ENCODE data around the gene LCN1.
"Not testable (repeated sequence)": the region's sequence is repeated elsewhere in the genome, so short reads cannot be mapped to it uniquely, and the experiment has no call there.

Gene LCN1

GRCh38 chr9:135546792-135547617 is 25.8 kb downstream of the LCN1 start:
- DNase-seq (ENCODE audit: low read depth, low spot score): not testable (repeated sequence)

- DNase-seq (ENCODE audit: low read depth, low spot score): no peak
Observed at GRCh38 chr9:135547756-135548736, 26.8 kb downstream of the LCN1 start.

- not testable (repeated sequence) for DNase-seq (ENCODE audit: low read depth, low spot score)
Observed at GRCh38 chr9:135549478-135550343, 28.5 kb downstream of the LCN1 start.

- no peak for DNase-seq (ENCODE audit: low read depth, low spot score)
Observed at GRCh38 chr9:135550344-135550918, 29.2 kb downstream of the LCN1 start.

GRCh38 chr9:135551031-135551430 is 29.8 kb downstream of the LCN1 start:
- no peak for DNase-seq (ENCODE audit: low read depth, low spot score)

GRCh38 chr9:135551456-135551855 is 30.2 kb downstream of the LCN1 start:
- no peak for DNase-seq (ENCODE audit: low read depth, low spot score)

GRCh38 chr9:135552021-135552697 is 30.9 kb downstream of the LCN1 start:
- no peak for DNase-seq (ENCODE audit: low read depth, low spot score)

- no peak for DNase-seq (ENCODE audit: low read depth, low spot score)
Observed at GRCh38 chr9:135552698-135553171, 31.5 kb downstream of the LCN1 start.

GRCh38 chr9:135554718-135555117 is 33.5 kb downstream of the LCN1 start:
- peak; percentile 34 for DNase-seq (ENCODE audit: low read depth, low spot score)

GRCh38 chr9:135555203-135555602 is 34.0 kb downstream of the LCN1 start:
- no peak for DNase-seq (ENCODE audit: low read depth, low spot score)

GRCh38 chr9:135555910-135556309 is 34.7 kb downstream of the LCN1 start:
- DNase-seq (ENCODE audit: low read depth, low spot score): no peak

- peak; percentile 11 for DNase-seq (ENCODE audit: low read depth, low spot score)
Observed at GRCh38 chr9:135559606-135560005, 38.4 kb downstream of the LCN1 start.

GRCh38 chr9:135561391-135562234 is 40.4 kb downstream of the LCN1 start, which contains the start of gene PAEP:
Gene PAEP (plus strand): TSS chr9:135561756.
- DNase-seq (ENCODE audit: low read depth, low spot score): no peak

- DNase-seq (ENCODE audit: low read depth, low spot score): no peak
Observed at GRCh38 chr9:135562235-135562745, 41.0 kb downstream of the LCN1 start.

GRCh38 chr9:135563039-135563476 is 41.8 kb downstream of the LCN1 start:
- DNase-seq (ENCODE audit: low read depth, low spot score): no peak

- no peak for DNase-seq (ENCODE audit: low read depth, low spot score)
Observed at GRCh38 chr9:135563858-135564257, 42.6 kb downstream of the LCN1 start.

GRCh38 chr9:135565141-135565628 is 43.9 kb downstream of the LCN1 start:
- DNase-seq (ENCODE audit: low read depth, low spot score): no peak

GRCh38 chr9:135565636-135566035 is 44.4 kb downstream of the LCN1 start:
- DNase-seq (ENCODE audit: low read depth, low spot score): no peak

GRCh38 chr9:135566552-135566951 is 45.3 kb downstream of the LCN1 start:
- DNase-seq (ENCODE audit: low read depth, low spot score): no peak

Data from astrocyte of the hippocampus (primary cell).